ENCODE measurements around the gene SRMS. TPM values are rescaled to one million over a fixed set of nuclear protein-coding genes. Genes with fewer than 3 reads are reported as not detected.

Gene SRMS
- total RNA-seq, 1 donor = not detected

DNA sequence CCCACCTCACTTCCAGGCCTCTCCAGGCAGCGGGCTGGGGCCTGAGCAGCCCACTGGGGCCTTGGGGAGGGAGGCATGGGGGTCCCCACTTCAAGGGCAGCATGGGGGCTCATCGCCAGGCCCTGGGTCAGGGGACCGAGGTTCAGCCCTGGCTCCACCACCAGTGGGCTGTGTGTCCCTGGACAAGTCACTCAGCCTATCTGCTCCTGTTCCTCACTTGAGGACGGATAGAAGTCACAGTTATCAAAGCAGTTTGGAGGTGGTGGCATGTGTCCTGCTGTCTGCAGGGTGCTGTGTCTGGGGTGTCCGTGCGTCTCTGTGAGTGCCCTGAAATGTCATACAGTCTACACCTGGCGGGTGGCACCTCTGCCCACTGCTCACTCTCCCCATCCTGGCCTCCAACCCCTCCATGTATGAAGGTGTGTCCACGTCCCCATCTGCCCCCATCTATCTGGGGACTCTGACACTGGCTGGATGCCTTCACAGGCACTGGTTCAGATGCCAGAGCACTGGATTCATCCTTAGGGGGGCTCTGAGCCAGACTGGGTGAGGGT lies 52.3 kb downstream of the SRMS start:
- Histone ChIP-seq H3K9me3 (ENCODE audit: low read depth, low read length) (no peaks in the 10 kb centered on the region), H3K4me1 (ENCODE audit: insufficient read depth, low read length) (peaks cover 10% of the 10 kb centered on the region), H3K4me3 (ENCODE audit: low read length) (no peak overlapping the region), H3K27me3 (ENCODE audit: insufficient read depth, low read length) (peaks cover 23% of the 10 kb centered on the region)

- H3K9me3 ChIP-seq (ENCODE audit: low read depth, low read length) = no peaks in the 10 kb centered on the region
- H3K27me3 ChIP-seq (ENCODE audit: insufficient read depth, low read length) = peaks cover 19% of the 10 kb centered on the region
- H3K4me1 ChIP-seq (ENCODE audit: insufficient read depth, low read length) = peaks cover 10% of the 10 kb centered on the region
- no peak overlapping the region for H3K4me3 ChIP-seq (ENCODE audit: low read length)
Measured at GRCh38 chr20:63494420-63495166, 53.0 kb downstream of the SRMS start.

- Histone ChIP-seq H3K9me3 (ENCODE audit: low read depth, low read length) (no peaks in the 10 kb centered on the region), H3K27me3 (ENCODE audit: insufficient read depth, low read length) (peaks cover 15% of the 10 kb centered on the region), H3K4me3 (ENCODE audit: low read length) (no peak overlapping the region)
Measured at GRCh38 chr20:63494084-63494419, 53.5 kb downstream of the SRMS start.

GRCh38 chr20:63493563-63494020 lies 54.0 kb downstream of the SRMS start:
- Histone ChIP-seq H3K4me3 (ENCODE audit: low read length) (no peak overlapping the region), H3K27me3 (ENCODE audit: insufficient read depth, low read length) (peaks cover 15% of the 10 kb centered on the region), H3K4me1 (ENCODE audit: insufficient read depth, low read length) (peaks cover 6% of the 10 kb centered on the region), H3K9me3 (ENCODE audit: low read depth, low read length) (no peaks in the 10 kb centered on the region)

More at GRCh38 chr20:63494084-63494419, 53.5 kb downstream of the SRMS start:
- peaks cover 6% of the 10 kb centered on the region for H3K4me1 ChIP-seq (ENCODE audit: insufficient read depth, low read length)

GRCh38 chr20:63492982-63493381 lies 54.6 kb downstream of the SRMS start:
- Histone ChIP-seq H3K9me3 (ENCODE audit: low read depth, low read length) (no peaks in the 10 kb centered on the region), H3K4me3 (ENCODE audit: low read length) (no peak overlapping the region), H3K4me1 (ENCODE audit: insufficient read depth, low read length) (peaks cover 6% of the 10 kb centered on the region), H3K27me3 (ENCODE audit: insufficient read depth, low read length) (peaks cover 11% of the 10 kb centered on the region)

DNA sequence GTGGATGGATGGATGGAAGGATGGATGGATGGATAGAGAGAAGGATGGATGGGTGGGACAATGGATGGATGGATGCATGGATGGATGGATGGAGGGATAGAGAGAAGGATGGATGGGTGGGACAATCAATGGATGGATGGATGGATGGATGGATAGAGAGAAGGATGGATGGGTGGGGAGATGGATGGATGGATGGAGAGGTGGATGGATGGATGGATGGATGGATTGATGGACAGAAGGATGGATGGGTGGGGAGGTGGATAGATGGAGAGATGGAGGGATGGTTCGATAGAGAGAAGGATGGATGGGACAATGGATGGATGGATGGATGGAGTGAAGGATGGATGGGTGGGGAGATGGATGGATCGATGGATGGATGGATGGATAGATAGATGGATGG lies 55.0 kb downstream of the SRMS start:
- H3K9me3 ChIP-seq (ENCODE audit: low read depth, low read length) = no peaks in the 10 kb centered on the region
- peaks cover 9% of the 10 kb centered on the region for H3K27me3 ChIP-seq (ENCODE audit: insufficient read depth, low read length)
- peaks cover 6% of the 10 kb centered on the region for H3K4me1 ChIP-seq (ENCODE audit: insufficient read depth, low read length)
- H3K4me3 ChIP-seq (ENCODE audit: low read length) = no peak overlapping the region

DNA sequence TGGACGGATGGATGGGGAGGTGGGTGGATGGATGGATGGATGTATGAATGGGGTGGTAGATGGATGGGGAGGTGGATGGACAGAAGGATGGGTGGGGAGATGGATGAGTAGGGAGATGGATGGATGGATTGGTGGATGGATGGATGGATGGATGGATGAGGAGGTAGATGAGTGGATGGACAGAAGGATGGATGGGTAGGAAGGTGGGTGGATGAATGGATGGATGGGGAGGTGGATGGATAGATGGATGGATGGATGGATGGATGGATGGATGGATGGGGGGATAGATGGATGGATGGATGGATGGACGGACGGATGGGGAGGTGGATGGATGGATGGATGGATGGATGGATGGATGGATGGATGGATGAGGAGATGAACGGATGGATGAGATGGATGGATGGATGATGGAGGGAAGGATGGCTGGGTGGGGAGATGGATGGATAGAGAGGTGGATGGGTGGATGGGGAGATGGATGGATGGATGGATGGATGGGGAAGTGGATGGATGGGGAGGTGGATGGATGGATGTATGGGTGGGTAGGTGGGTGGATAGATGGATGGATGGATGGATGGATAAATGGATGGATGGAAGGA lies 55.8 kb downstream of the SRMS start:
- Histone ChIP-seq H3K27me3 (ENCODE audit: insufficient read depth, low read length) (peaks cover 9% of the 10 kb centered on the region), H3K4me1 (ENCODE audit: insufficient read depth, low read length) (peaks cover 6% of the 10 kb centered on the region), H3K4me3 (ENCODE audit: low read length) (no peak overlapping the region), H3K9me3 (ENCODE audit: low read depth, low read length) (no peaks in the 10 kb centered on the region)

DNA sequence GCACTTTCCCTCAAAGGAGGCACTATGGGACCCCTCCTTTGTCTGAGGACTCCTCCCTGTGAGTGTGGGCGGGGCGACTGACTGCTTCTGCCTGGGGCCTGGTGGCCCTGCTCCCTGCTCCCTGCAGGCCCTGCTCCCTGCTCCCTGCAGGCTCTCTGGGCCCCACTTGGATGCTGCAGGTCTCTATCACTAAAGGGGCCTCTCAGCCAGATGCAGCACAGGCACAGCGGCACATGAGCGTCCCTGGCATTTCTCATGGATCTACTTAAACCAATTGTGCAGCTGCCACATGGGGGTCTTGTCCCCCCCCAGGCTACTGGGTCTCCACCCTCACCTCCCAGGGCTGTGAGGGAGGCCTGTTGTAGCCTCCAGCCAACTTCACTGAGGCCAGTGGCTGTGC lies 56.5 kb downstream of the SRMS start:
- H3K4me3 ChIP-seq (ENCODE audit: low read length) = no peak overlapping the region
- H3K27me3 ChIP-seq (ENCODE audit: insufficient read depth, low read length) = peaks cover 8% of the 10 kb centered on the region
- H3K4me1 ChIP-seq (ENCODE audit: insufficient read depth, low read length) = peaks cover under 1% of the 10 kb centered on the region
- H3K9me3 ChIP-seq (ENCODE audit: low read depth, low read length) = no peaks in the 10 kb centered on the region

Other genes with a start within 250 kb of the SRMS start
- gene CHRNA4, start 186.4 kb downstream of the SRMS start, total RNA-seq = not detected
- gene KCNQ2, start 75.1 kb downstream of the SRMS start, total RNA-seq = under 0.01 TPM
- 0.73 TPM for gene EEF1A2, start 48.7 kb downstream of the SRMS start, total RNA-seq
- 57.6 TPM for gene PPDPF, start 27.0 kb downstream of the SRMS start, total RNA-seq
- 0.52 TPM for gene PTK6, start 10.4 kb downstream of the SRMS start, total RNA-seq
- gene FNDC11, start 6.4 kb upstream of the SRMS start, total RNA-seq = 0.84 TPM
- 49.0 TPM for gene HELZ2, start 26.5 kb upstream of the SRMS start, total RNA-seq
- 27.1 TPM for gene GMEB2, start 79.4 kb upstream of the SRMS start, total RNA-seq
- 14.5 TPM for gene STMN3, start 105.7 kb upstream of the SRMS start, total RNA-seq
- gene RTEL1, start 110.6 kb upstream of the SRMS start, total RNA-seq = 5.7 TPM
- not detected for gene TNFRSF6B, start 148.9 kb upstream of the SRMS start, total RNA-seq
- gene ARFRP1, start 160.2 kb upstream of the SRMS start, total RNA-seq = 13.5 TPM
- 14.0 TPM for gene ZGPAT, start 160.3 kb upstream of the SRMS start, total RNA-seq
- 117 TPM for gene LIME1, start 188.9 kb upstream of the SRMS start, total RNA-seq
- 17.1 TPM for gene SLC2A4RG, start 192.0 kb upstream of the SRMS start, total RNA-seq